Amniotic stem cell (primary cell): ENCODE data around the gene TBCCD1.
"Not testable (repeated sequence)": the region's sequence is repeated elsewhere in the genome, so short reads cannot be mapped to it uniquely, and the experiment has no call there.

Source experiments
- DNase-seq: peaks from one replicate; lab custom pipeline; 2025; lab: John Stamatoyannopoulos, UW

TBCCD1 gene

DNA sequence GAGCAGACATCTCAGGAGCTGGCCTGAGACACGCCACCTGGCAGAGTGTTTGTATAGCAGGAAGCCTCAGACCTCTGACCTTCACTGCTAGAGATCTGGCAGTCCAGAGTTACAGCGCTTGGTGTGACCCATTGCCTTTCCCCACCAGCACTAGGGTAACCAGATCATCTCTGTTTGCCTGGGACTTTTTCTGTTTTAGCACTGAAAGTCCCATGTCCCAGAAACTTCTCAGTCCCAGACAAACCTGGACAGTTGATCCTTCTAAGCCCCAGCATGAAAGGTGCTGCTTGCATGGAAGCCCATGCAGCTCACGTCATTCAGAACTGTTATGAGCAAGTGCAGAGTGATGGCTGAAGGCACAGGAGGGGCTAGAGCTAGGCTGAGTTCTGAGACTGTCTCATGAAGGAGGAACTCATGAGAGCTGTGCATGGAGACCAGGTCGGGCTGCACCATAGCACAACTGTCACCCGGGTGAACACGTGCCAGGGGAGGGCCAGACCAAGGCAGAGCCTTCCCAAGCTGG is 27.5 kb upstream of the TBCCD1 start:
- no peak for DNase-seq

GRCh38 chr3:186593862-186594261 is 26.7 kb upstream of the TBCCD1 start:
- DNase-seq = no peak

GRCh38 chr3:186592682-186593081 is 25.5 kb upstream of the TBCCD1 start:
- DNase-seq = no peak

GRCh38 chr3:186590580-186591295 is 23.6 kb upstream of the TBCCD1 start:
- no peak for DNase-seq

DNA sequence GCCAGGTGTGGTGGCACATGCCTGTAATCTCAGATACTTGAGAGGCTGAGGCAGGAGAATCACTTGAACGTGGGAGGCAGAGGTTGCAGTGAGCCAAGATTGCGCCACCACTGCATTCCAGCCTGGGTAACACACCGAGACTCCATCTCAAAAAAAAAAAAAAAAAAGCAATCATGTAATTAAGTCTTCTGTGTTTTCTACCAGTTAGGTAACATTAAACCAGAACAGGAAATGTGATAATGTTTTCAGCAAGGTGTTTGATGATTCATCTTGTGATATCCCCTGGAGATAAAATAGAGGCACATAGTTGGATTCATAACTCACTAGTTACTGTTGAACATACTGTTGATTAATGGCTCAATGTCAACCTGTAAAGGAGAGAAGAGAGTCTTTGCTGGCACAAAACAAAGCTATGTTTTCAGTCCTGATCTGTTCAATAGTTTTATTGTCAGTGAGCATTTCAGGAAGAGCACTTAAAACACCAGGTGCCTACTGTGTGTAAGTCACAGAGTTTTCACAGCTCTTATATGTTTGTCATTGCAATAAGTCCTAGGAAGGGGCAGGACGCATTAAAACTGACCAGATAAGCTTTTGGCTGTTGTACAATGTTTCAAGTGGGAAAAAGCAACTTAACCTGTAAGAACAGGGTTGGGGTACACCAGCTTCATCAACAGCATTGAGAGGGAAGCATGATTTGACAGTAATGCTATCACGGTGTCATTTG is 22.9 kb upstream of the TBCCD1 start:
- DNase-seq = no peak

GRCh38 chr3:186589121-186589520 is 22.0 kb upstream of the TBCCD1 start:
- DNase-seq = no peak

- DNase-seq = no peak
These were observed 21.5 kb upstream of the TBCCD1 start for GRCh38 chr3:186588632-186589031.

DNA sequence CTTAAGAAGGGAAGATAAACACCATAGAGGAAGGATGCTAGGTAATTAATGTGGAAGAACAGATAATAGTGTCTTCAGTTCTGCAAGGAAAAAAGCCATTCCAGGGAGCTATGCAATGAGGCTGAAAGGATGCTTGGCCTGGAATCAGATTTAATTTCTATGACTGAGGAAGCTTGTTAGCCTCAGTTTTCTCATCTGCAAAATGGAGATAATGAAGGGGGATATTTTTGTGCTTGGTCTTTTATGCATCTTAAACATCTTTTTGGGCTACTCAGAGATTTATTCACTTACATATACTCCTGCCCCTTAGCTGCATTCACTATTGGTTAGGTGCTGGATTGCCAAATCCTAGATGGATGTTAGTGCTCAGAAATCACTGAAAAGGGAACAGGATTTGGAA is 20.0 kb upstream of the TBCCD1 start:
- no peak for DNase-seq

- DNase-seq = not testable (repeated sequence)
These were observed 19.1 kb upstream of the TBCCD1 start for GRCh38 chr3:186586245-186586644.

GRCh38 chr3:186583831-186584230 is 16.7 kb upstream of the TBCCD1 start:
- no peak for DNase-seq

- DNase-seq = no peak
These were observed 15.4 kb upstream of the TBCCD1 start for GRCh38 chr3:186582541-186582940.

DNA sequence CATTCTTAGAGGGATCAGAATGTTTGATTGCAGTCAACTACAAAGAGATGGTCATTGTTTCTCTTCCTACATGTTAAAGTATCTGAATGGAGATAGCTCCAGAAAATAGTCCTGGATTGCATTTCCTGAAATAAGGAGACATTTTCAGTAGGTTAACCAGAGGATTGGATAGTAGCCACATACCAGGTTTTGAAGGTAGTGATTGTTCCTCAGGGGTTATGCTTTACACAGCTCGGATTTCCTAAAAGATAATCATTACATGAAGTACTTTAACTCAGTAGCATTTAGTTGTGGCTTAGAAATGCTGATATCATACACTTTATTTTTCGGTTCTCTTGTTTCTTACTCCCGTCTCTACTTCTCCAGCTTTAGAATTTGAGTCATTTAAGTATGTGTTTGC is 13.6 kb upstream of the TBCCD1 start:
- DNase-seq = no peak

- no peak for DNase-seq
These were observed 10.4 kb upstream of the TBCCD1 start for GRCh38 chr3:186577521-186577920.

GRCh38 chr3:186571644-186572013 is 4.5 kb upstream of the TBCCD1 start:
- DNase-seq = no peak

GRCh38 chr3:186570941-186571643 is 4.0 kb upstream of the TBCCD1 start:
- no peak for DNase-seq

- peak; percentile 100 for DNase-seq
These were observed 3.2 kb upstream of the TBCCD1 start, which contains the start of gene DNAJB11 for GRCh38 chr3:186570096-186570940. TSS of gene DNAJB11 (plus strand) at chr3:186570720. CDS start at chr3:186570898, 178 bp downstream.

- no peak for DNase-seq
These were observed 2.6 kb upstream of the TBCCD1 start for GRCh38 chr3:186569779-186570095.

- DNase-seq = not testable (repeated sequence)
These were observed 2.2 kb upstream of the TBCCD1 start for GRCh38 chr3:186569361-186569760.

- DNase-seq = no peak
These were observed 417 bp downstream of the TBCCD1 start for GRCh38 chr3:186566772-186567071.

DNA sequence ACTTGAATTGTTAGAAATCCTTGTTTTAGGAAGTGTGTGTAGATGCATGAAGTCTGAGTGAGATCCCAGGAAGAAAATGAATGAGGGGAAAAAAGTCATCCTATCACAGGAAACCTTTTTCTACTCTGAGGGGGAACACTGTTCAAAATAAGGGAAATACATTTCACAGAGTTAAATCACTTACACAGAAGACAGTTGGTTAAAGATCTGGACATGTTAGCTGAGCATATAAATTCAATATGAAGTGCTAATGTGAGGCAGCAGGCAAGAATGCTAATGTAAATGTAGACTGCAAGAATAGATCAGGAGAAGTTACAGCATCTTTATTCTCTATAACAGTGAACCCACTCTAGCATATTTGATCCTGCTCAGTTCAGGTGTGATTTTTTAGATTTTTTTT is 2.6 kb downstream of the TBCCD1 start:
- no peak for DNase-seq

GRCh38 chr3:186552408-186553031 is 14.6 kb downstream of the TBCCD1 start:
- DNase-seq = no peak

DNA sequence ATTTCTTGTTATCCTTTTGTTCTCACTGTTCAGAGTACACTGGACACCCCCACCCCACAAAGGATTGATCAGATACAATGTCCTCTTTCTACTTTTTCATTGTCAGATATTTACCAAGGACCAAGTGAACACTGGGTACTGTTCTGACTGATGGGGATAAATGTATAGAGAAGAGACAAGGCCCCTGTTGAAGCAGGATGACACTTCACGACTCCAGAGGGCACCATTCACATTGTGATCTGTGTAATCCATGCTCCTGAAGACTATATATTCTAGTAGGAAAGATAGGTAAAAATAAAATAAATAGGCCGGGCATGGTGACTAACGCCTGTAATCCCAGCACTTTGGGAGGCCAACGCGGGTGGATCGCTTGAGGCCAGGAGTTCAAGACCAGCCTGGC is 15.8 kb downstream of the TBCCD1 start:
- DNase-seq = no peak
